HEK293 (cell line): ENCODE results near the gene TNFRSF14.

ENCODE experiments used
- CTCF ChIA-PET: fragments of 350-600 bp; formaldehyde crosslinking; extraction: SDS; loops from one replicate; lab custom pipeline; 2021; ENCODE audit warnings: antibody characterized with exemption; lab: Yijun Ruan, JAX
- POLR2A ChIA-PET: fragments of 300-600 bp; formaldehyde crosslinking; extraction: SDS; loops from one replicate; lab custom pipeline; 2020; ENCODE audit warnings: antibody characterized with exemption, inconsistent platforms; lab: Yijun Ruan, JAX
- H3K27ac ChIP-seq: fragments of 200-500 bp; sonication (Bioruptor generic); 2 replicates; pipeline ENCODE4 v1.5.1; 2014; ENCODE audit warnings: low read depth, low read length, control low read depth, inconsistent platforms; ENCODE audit errors: extremely low read depth
- H3K36me3 ChIP-seq, 2 experiments: fragments of 200-500 bp in 1 of 2; sonication (Bioruptor generic) in 1 of 2; 1 replicate in 1 of 2; 2 replicates in 1 of 2; pipeline ENCODE4 v1.5.1; 2014 to 2017; ENCODE audit warnings: inconsistent platforms in 2 of 2, low read length in 2 of 2; ENCODE audit not compliant: control insufficient read depth in 2 of 2, insufficient read depth in 1 of 2
- H3K4me1 ChIP-seq: fragments of 200-500 bp; sonication (Bioruptor generic); 2 replicates; pipeline ENCODE4 v1.5.1; 2014; ENCODE audit warnings: mild to moderate bottlenecking, low read length, inconsistent platforms; ENCODE audit not compliant: control insufficient read depth, insufficient read depth
- H3K4me3 ChIP-seq: 2 replicates; pipeline ENCODE4 v1.5.1; 2011; ENCODE audit warnings: low read depth, mild to moderate bottlenecking, control low read depth, low read length, moderate library complexity
- H3K9me3 ChIP-seq: fragments of 200-500 bp; sonication (Bioruptor generic); 2 replicates; pipeline ENCODE4 v1.5.1; 2014; ENCODE audit warnings: low read depth, low read length, inconsistent platforms; ENCODE audit not compliant: control insufficient read depth, insufficient read depth
- OSR2 ChIP-seq: fragments of 450-650 bp; formaldehyde crosslinking; IDR thresholded peaks from 2 replicates; pipeline ENCODE4 v1.5.1; 2016; ENCODE audit warnings: missing biosample characterization, missing genetic modification characterization
- SP7 ChIP-seq: fragments of 450-650 bp; formaldehyde crosslinking; IDR thresholded peaks from 2 replicates; pipeline ENCODE4 v1.5.1; 2016; ENCODE audit warnings: missing biosample characterization, missing genetic modification characterization
- ZBTB1 ChIP-seq: fragments of 450-650 bp; formaldehyde crosslinking; IDR thresholded peaks from 2 replicates; pipeline ENCODE4 v1.5.1; 2016; ENCODE audit warnings: missing biosample characterization, missing genetic modification characterization
- ZBTB17 ChIP-seq: fragments of 450-650 bp; formaldehyde crosslinking; IDR thresholded peaks from 2 replicates; pipeline ENCODE4 v1.5.1; 2016; ENCODE audit warnings: missing biosample characterization, missing genetic modification characterization
- ZBTB7A ChIP-seq: fragments of 450-650 bp; formaldehyde crosslinking; IDR thresholded peaks from 2 replicates; pipeline ENCODE4 v1.5.1; 2016; ENCODE audit warnings: low read depth, missing biosample characterization, missing genetic modification characterization
- ZFP3 ChIP-seq: fragments of 450-650 bp; formaldehyde crosslinking; IDR thresholded peaks from 2 replicates; pipeline ENCODE4 v1.5.1; 2016; ENCODE audit warnings: low read depth, missing biosample characterization, missing genetic modification characterization
- ZNF169 ChIP-seq: fragments of 450-650 bp; formaldehyde crosslinking; IDR thresholded peaks from 2 replicates; pipeline ENCODE4 v1.5.1; 2016; ENCODE audit warnings: missing biosample characterization, missing genetic modification characterization
- ZNF202 ChIP-seq: fragments of 450-650 bp; formaldehyde crosslinking; IDR thresholded peaks from 2 replicates; pipeline ENCODE4 v1.5.1; 2016; ENCODE audit warnings: missing biosample characterization, missing genetic modification characterization, borderline replicate concordance
- ZNF311 ChIP-seq: fragments of 450-650 bp; formaldehyde crosslinking; IDR thresholded peaks from 2 replicates; pipeline ENCODE4 v1.5.1; 2017; ENCODE audit warnings: missing biosample characterization, missing genetic modification characterization, borderline replicate concordance
- ZNF394 ChIP-seq: fragments of 450-650 bp; formaldehyde crosslinking; IDR thresholded peaks from 2 replicates; pipeline ENCODE4 v1.5.1; 2016; ENCODE audit warnings: missing biosample characterization, missing genetic modification characterization, mild to moderate bottlenecking, moderate library complexity, borderline replicate concordance
- ZNF529 ChIP-seq: fragments of 450-650 bp; formaldehyde crosslinking; IDR thresholded peaks from 2 replicates; pipeline ENCODE4 v1.5.1; 2017; ENCODE audit warnings: missing genetic modification characterization, missing biosample characterization; ENCODE audit not compliant: insufficient replicate concordance
- ZNF560 ChIP-seq: fragments of 450-650 bp; formaldehyde crosslinking; IDR thresholded peaks from 2 replicates; pipeline ENCODE4 v1.5.1; 2017; ENCODE audit warnings: missing biosample characterization, missing genetic modification characterization, borderline replicate concordance
- ZNF561 ChIP-seq: fragments of 450-650 bp; IDR thresholded peaks from 2 replicates; pipeline ENCODE4 v1.5.1; 2018; ENCODE audit warnings: missing biosample characterization, missing genetic modification characterization, borderline replicate concordance
- ZNF596 ChIP-seq: fragments of 450-650 bp; IDR thresholded peaks from 2 replicates; pipeline ENCODE4 v1.5.0; 2018; ENCODE audit warnings: missing biosample characterization, mild to moderate bottlenecking, missing genetic modification characterization, moderate library complexity
- ZNF623 ChIP-seq: fragments of 450-650 bp; formaldehyde crosslinking; IDR thresholded peaks from 2 replicates; pipeline ENCODE4 v1.5.1; 2016; ENCODE audit warnings: missing biosample characterization, missing genetic modification characterization
- ZNF654 ChIP-seq: fragments of 450-650 bp; formaldehyde crosslinking; IDR thresholded peaks from 2 replicates; pipeline ENCODE4 v1.5.1; 2016; ENCODE audit warnings: low read depth, missing biosample characterization, missing genetic modification characterization
- TF ChIP-seq, protein P1 (sequence below): fragments of 450-650 bp; formaldehyde crosslinking; IDR thresholded peaks from 2 replicates; pipeline ENCODE4 v1.5.1; 2016; ENCODE audit warnings: missing biosample characterization, missing genetic modification characterization
- TF ChIP-seq, protein P2 (sequence below): fragments of 450-650 bp; formaldehyde crosslinking; IDR thresholded peaks from 2 replicates; pipeline ENCODE4 v1.5.1; 2016; ENCODE audit warnings: missing biosample characterization, missing genetic modification characterization
- TF ChIP-seq, protein P3 (sequence below): fragments of 450-650 bp; formaldehyde crosslinking; conservative IDR thresholded peaks from 2 replicates; pipeline ENCODE4 v1.5.1; 2016; ENCODE audit warnings: low read depth, missing biosample characterization, missing genetic modification characterization
- TF ChIP-seq, protein P4 (sequence below): fragments of 450-650 bp; formaldehyde crosslinking; IDR thresholded peaks from 2 replicates; pipeline ENCODE4 v1.5.1; 2016; ENCODE audit warnings: missing biosample characterization, missing genetic modification characterization, low read depth

TNFRSF14 gene

DNA sequence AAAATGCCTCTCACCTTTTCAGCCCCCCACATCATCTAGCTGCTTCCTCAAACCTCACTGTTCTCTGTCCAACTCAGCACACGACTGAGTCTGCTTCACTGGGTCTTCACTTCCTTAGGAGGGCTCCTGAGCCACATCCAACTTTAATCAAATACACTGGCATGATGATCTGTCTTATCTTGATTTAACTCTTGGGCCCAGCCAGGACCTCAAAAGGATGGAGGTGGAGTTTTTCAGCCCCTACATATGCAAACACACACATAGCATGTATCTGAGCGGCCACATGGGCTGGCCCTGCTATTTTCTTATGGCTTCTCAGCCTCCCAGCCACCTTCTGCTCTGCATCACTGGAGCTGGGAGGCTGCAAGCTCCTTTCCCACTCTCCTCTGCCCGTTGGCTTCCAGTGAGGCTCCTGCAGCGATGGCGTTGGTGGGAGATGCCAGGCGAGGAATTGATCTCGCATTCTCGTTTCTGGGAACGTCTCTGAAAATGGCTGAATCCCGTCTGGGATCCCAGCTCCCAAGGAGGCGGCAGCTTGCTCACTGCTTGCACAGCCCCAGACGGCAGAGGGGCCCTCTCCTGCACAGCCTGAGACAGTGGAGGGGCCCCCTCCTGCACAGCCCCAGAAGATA, 28.6 kb downstream of the TNFRSF14 start:
- Histone ChIP-seq H3K36me3 (peaks cover 0 to 14% of the 10 kb centered on the region in 2 experiments; a peak in 1 of 3 replicates), H3K9me3 (no peaks in the 10 kb centered on the region), H3K4me3 (no peak overlapping the region), H3K4me1 (peaks cover 4% of the 10 kb centered on the region), H3K27ac (no peak overlapping the region)
- POLR2A ChIA-PET, result interaction anchor here (0.5 to 1.3 kb wide), 4 partner anchors 15 to 196 kb away, joined by 3 to 4 read pairs (median 4); no protein-coding TSS in a partner anchor
- TF ChIP-seq ZNF623 (tag by site-specific recombination) (no peak), OSR2 (tag by site-specific recombination) (no peak), ZBTB17 (no peak), ZNF561 (no peak), ZBTB7A (no peak), ZNF394 (no peak), ZNF596 (tag by site-specific recombination) (no peak), ZNF560 (tag by site-specific recombination) (no peak), ZNF311 (no peak), ZNF169 (no peak), ZNF654 (tag by site-specific recombination) (no peak), ZNF529 (no peak), ZFP3 (tag by site-specific recombination) (no peak), ZBTB1 (tag by site-specific recombination) (no peak), SP7 (tag by site-specific recombination) (no peak), ZNF202 (tag by site-specific recombination) (no peak)
- TF ChIP-seq, protein P1, sequence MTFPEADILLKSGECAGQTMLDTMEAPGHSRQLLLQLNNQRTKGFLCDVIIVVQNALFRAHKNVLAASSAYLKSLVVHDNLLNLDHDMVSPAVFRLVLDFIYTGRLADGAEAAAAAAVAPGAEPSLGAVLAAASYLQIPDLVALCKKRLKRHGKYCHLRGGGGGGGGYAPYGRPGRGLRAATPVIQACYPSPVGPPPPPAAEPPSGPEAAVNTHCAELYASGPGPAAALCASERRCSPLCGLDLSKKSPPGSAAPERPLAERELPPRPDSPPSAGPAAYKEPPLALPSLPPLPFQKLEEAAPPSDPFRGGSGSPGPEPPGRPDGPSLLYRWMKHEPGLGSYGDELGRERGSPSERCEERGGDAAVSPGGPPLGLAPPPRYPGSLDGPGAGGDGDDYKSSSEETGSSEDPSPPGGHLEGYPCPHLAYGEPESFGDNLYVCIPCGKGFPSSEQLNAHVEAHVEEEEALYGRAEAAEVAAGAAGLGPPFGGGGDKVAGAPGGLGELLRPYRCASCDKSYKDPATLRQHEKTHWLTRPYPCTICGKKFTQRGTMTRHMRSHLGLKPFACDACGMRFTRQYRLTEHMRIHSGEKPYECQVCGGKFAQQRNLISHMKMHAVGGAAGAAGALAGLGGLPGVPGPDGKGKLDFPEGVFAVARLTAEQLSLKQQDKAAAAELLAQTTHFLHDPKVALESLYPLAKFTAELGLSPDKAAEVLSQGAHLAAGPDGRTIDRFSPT (tag by site-specific recombination), result no peak
- TF ChIP-seq, protein P2, sequence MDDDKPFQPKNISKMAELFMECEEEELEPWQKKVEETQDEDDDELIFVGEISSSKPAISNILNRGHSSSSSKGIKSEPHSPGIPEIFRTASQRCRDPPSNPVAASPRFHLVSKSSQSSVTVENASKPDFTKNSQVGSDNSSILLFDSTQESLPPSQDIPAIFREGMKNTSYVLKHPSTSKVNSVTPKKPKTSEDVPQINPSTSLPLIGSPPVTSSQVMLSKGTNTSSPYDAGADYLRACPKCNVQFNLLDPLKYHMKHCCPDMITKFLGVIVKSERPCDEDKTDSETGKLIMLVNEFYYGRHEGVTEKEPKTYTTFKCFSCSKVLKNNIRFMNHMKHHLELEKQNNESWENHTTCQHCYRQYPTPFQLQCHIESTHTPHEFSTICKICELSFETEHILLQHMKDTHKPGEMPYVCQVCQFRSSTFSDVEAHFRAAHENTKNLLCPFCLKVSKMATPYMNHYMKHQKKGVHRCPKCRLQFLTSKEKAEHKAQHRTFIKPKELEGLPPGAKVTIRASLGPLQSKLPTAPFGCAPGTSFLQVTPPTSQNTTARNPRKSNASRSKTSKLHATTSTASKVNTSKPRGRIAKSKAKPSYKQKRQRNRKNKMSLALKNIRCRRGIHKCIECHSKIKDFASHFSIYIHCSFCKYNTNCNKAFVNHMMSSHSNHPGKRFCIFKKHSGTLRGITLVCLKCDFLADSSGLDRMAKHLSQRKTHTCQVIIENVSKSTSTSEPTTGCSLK (tag by site-specific recombination), result no peak
- TF ChIP-seq, protein P3, sequence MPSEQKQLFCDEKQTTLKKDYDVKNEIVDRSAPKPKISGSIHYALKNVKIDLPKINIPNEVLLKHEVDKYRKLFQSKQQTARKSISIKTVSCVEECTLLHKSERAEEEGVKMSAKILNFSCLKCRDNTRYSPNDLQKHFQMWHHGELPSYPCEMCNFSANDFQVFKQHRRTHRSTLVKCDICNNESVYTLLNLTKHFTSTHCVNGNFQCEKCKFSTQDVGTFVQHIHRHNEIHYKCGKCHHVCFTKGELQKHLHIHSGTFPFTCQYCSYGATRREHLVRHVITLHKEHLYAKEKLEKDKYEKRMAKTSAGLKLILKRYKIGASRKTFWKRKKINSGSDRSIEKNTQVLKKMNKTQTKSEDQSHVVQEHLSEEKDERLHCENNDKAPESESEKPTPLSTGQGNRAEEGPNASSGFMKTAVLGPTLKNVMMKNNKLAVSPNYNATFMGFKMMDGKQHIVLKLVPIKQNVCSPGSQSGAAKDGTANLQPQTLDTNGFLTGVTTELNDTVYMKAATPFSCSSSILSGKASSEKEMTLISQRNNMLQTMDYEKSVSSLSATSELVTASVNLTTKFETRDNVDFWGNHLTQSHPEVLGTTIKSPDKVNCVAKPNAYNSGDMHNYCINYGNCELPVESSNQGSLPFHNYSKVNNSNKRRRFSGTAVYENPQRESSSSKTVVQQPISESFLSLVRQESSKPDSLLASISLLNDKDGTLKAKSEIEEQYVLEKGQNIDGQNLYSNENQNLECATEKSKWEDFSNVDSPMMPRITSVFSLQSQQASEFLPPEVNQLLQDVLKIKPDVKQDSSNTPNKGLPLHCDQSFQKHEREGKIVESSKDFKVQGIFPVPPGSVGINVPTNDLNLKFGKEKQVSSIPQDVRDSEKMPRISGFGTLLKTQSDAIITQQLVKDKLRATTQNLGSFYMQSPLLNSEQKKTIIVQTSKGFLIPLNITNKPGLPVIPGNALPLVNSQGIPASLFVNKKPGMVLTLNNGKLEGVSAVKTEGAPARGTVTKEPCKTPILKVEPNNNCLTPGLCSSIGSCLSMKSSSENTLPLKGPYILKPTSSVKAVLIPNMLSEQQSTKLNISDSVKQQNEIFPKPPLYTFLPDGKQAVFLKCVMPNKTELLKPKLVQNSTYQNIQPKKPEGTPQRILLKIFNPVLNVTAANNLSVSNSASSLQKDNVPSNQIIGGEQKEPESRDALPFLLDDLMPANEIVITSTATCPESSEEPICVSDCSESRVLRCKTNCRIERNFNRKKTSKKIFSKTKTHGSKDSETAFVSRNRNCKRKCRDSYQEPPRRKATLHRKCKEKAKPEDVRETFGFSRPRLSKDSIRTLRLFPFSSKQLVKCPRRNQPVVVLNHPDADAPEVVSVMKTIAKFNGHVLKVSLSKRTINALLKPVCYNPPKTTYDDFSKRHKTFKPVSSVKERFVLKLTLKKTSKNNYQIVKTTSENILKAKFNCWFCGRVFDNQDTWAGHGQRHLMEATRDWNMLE (tag by site-specific recombination), result no peak
- TF ChIP-seq, protein P4, sequence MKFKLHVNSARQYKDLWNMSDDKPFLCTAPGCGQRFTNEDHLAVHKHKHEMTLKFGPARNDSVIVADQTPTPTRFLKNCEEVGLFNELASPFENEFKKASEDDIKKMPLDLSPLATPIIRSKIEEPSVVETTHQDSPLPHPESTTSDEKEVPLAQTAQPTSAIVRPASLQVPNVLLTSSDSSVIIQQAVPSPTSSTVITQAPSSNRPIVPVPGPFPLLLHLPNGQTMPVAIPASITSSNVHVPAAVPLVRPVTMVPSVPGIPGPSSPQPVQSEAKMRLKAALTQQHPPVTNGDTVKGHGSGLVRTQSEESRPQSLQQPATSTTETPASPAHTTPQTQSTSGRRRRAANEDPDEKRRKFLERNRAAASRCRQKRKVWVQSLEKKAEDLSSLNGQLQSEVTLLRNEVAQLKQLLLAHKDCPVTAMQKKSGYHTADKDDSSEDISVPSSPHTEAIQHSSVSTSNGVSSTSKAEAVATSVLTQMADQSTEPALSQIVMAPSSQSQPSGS (tag by site-specific recombination), result no peak
- CTCF ChIA-PET, result interaction anchor here (0.7 to 1.4 kb wide), 4 partner anchors 23 to 390 kb away, joined by 3 to 7 read pairs (median 4); partner anchors contain the start of gene FAAP20
